ENCODE measurements around the gene C8G.

- no peak for TF ChIP-seq SMC3 (IDR thresholded peaks at IDR 0.05; ENCODE audit: low read length)
- TF ChIP-seq, protein P1, sequence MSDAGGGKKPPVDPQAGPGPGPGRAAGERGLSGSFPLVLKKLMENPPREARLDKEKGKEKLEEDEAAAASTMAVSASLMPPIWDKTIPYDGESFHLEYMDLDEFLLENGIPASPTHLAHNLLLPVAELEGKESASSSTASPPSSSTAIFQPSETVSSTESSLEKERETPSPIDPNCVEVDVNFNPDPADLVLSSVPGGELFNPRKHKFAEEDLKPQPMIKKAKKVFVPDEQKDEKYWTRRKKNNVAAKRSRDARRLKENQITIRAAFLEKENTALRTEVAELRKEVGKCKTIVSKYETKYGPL (CRISPR knock-in tag; IDR thresholded peaks at IDR 0.05), result no peak
- TF ChIP-seq, protein P2, sequence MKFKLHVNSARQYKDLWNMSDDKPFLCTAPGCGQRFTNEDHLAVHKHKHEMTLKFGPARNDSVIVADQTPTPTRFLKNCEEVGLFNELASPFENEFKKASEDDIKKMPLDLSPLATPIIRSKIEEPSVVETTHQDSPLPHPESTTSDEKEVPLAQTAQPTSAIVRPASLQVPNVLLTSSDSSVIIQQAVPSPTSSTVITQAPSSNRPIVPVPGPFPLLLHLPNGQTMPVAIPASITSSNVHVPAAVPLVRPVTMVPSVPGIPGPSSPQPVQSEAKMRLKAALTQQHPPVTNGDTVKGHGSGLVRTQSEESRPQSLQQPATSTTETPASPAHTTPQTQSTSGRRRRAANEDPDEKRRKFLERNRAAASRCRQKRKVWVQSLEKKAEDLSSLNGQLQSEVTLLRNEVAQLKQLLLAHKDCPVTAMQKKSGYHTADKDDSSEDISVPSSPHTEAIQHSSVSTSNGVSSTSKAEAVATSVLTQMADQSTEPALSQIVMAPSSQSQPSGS (CRISPR knock-in tag; IDR thresholded peaks at IDR 0.05), result no peak
- no peak for TF ChIP-seq ZNF629 (CRISPR knock-in tag; conservative IDR thresholded peaks at IDR 0.05)
Observed at GRCh38 chr9:136994180-136994887, 49.3 kb downstream of the C8G start.
